GM18511 (cell line): ENCODE results near the gene KAT5.
"Not testable (repeated sequence)": the region's sequence is repeated elsewhere in the genome, so short reads cannot be mapped to it uniquely, and the experiment has no call there.

Experiments used
- ATAC-seq: cut with Tn5 transposase; IDR thresholded peaks from one replicate; pipeline ENCODE4 v1.9.1; 2021; ENCODE audit warnings: mild to moderate bottlenecking, moderate library complexity; ENCODE audit not compliant: unreplicated experiment

The KAT5 gene

DNA sequence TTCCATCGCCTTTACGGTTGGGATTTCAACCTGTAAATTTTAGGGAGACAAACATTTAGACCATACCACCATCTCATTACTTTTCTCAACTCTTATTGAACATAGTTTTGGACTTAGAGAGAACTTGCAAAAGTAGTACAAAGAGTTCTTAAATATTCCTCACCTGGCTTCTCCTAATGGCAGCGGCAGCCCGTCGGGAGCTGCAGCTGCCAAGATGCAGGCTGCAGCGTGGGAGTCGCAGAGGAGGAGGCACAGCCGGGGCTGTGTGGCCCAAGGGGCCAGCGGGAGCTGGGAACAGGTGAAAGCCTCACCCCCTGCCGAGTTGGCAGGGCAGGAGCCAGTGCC lies 31.6 kb downstream of the KAT5 start:
- no peak for ATAC-seq

DNA sequence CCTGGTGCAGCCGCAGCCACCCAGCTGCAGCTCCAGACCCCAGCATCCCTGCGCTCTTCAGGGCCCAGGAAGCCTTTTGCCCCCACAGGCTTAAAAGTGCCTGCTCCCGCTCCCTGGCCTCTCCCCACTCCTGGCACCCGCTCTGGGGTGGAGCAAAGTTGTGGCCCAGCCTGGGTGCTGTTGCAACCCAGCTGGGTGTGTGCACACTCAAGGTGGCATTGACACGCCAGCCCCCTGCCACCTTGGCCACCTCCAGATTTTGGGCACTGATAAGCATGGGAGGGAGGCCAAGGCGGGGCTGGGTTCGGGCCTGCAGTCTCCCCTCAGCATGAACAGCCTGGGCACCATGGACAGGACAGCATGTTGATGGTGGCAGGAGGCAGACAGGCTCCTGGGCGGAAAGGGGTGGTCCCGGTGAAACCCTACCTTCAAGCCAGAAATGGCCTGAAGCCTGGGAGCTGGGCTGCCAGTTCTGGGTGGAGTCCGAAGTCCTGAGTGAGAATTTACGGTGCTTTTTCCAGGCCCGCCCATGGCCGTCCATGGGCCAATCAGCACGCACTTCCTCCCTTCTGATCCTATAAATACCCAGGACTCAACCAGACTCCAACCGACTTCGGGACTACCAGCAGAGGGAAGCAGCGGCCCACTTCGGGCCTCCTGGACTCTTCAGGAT lies 32.1 kb downstream of the KAT5 start:
- ATAC-seq = no peak

DNA sequence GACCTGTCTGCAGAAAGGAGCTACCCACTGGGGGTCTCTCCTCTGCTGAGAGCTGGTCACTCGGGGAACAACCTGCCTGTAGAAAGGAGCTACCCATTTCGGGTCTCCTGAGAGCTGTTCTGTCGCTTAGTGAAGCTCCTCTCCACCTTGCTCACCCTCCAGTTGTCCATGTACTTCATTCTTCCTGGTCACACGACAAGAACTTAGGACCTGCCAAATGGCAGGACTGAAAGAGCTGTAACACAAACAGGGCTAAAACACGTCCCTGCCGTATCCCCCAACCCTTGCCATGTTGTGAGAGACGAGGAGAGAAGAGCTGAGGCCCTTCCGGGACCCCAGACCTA lies 32.6 kb downstream of the KAT5 start:
- ATAC-seq = no peak

- no peak for ATAC-seq
Observed at GRCh38 chr11:65745049-65745448, 33.0 kb downstream of the KAT5 start.

GRCh38 chr11:65762169-65762568 lies 50.1 kb downstream of the KAT5 start:
- not testable (repeated sequence) for ATAC-seq

GRCh38 chr11:65762816-65763215 lies 50.8 kb downstream of the KAT5 start:
- not testable (repeated sequence) for ATAC-seq

DNA sequence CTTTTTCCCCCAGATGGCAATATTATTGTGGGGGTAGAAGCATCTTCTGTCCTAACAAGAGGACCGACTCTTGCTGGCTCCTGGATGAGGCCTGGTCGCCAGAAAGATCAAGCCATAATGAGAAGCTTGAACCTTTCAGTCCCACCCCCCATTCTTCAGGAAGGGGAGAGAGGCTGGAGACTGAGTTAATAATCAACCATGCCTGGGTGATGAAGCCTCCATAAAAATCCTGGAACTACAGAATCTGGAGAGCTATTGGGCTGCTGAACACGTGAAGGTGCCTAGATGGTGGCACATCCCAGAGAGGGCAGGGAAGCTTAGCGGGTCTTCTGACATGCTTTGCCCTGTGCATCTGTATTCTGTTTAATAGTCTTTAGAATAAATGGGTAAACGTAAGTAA lies 52.4 kb downstream of the KAT5 start:
- no peak for ATAC-seq

GRCh38 chr11:65766535-65766934 lies 54.5 kb downstream of the KAT5 start:
- ATAC-seq = no peak

GRCh38 chr11:65767406-65767805 lies 55.4 kb downstream of the KAT5 start:
- no peak for ATAC-seq

GRCh38 chr11:65767806-65768205 lies 55.8 kb downstream of the KAT5 start:
- ATAC-seq = not testable (repeated sequence)
